HEK293 (cell line): ENCODE results near the gene FREM1.

Experiments
- CTCF ChIA-PET: fragments of 350-600 bp; formaldehyde crosslinking; extraction: SDS; loops from one replicate; lab custom pipeline; 2021; ENCODE audit warnings: antibody characterized with exemption; lab: Yijun Ruan, JAX
- POLR2A ChIA-PET: fragments of 300-600 bp; formaldehyde crosslinking; extraction: SDS; loops from one replicate; lab custom pipeline; 2020; ENCODE audit warnings: antibody characterized with exemption, inconsistent platforms; lab: Yijun Ruan, JAX
- H3K27ac ChIP-seq: fragments of 200-500 bp; sonication (Bioruptor generic); 2 replicates; pipeline ENCODE4 v1.5.1; 2014; ENCODE audit warnings: low read depth, low read length, control low read depth, inconsistent platforms; ENCODE audit errors: extremely low read depth
- H3K36me3 ChIP-seq, 2 experiments: fragments of 200-500 bp in 1 of 2; sonication (Bioruptor generic) in 1 of 2; 1 replicate in 1 of 2; 2 replicates in 1 of 2; pipeline ENCODE4 v1.5.1; 2014 to 2017; ENCODE audit warnings: inconsistent platforms in 2 of 2, low read length in 2 of 2; ENCODE audit not compliant: control insufficient read depth in 2 of 2, insufficient read depth in 1 of 2
- H3K4me1 ChIP-seq: fragments of 200-500 bp; sonication (Bioruptor generic); 2 replicates; pipeline ENCODE4 v1.5.1; 2014; ENCODE audit warnings: mild to moderate bottlenecking, low read length, inconsistent platforms; ENCODE audit not compliant: control insufficient read depth, insufficient read depth
- H3K4me3 ChIP-seq: 2 replicates; pipeline ENCODE4 v1.5.1; 2011; ENCODE audit warnings: low read depth, mild to moderate bottlenecking, control low read depth, low read length, moderate library complexity
- H3K9me3 ChIP-seq: fragments of 200-500 bp; sonication (Bioruptor generic); 2 replicates; pipeline ENCODE4 v1.5.1; 2014; ENCODE audit warnings: low read depth, low read length, inconsistent platforms; ENCODE audit not compliant: control insufficient read depth, insufficient read depth
- EGR2 ChIP-seq: fragments of 450-650 bp; formaldehyde crosslinking; IDR thresholded peaks from 2 replicates; pipeline ENCODE4 v1.5.1; 2016; ENCODE audit warnings: low read depth, missing biosample characterization, missing genetic modification characterization
- FEZF1 ChIP-seq: fragments of 450-650 bp; formaldehyde crosslinking; IDR thresholded peaks from 2 replicates; pipeline ENCODE4 v1.5.1; 2016; ENCODE audit warnings: missing biosample characterization, missing genetic modification characterization
- GLIS1 ChIP-seq: fragments of 450-650 bp; formaldehyde crosslinking; IDR thresholded peaks from 2 replicates; pipeline ENCODE4 v1.5.1; 2016; ENCODE audit warnings: missing biosample characterization, missing genetic modification characterization
- GLIS2 ChIP-seq: fragments of 450-650 bp; formaldehyde crosslinking; IDR thresholded peaks from 2 replicates; pipeline ENCODE4 v1.5.1; 2016; ENCODE audit warnings: missing biosample characterization, missing genetic modification characterization
- IKZF3 ChIP-seq: fragments of 450-650 bp; IDR thresholded peaks from 2 replicates; pipeline ENCODE4 v1.5.0; 2018; ENCODE audit warnings: missing biosample characterization, mild to moderate bottlenecking, missing genetic modification characterization, moderate library complexity
- OSR2 ChIP-seq: fragments of 450-650 bp; formaldehyde crosslinking; IDR thresholded peaks from 2 replicates; pipeline ENCODE4 v1.5.1; 2016; ENCODE audit warnings: missing biosample characterization, missing genetic modification characterization
- OVOL3 ChIP-seq: fragments of 450-650 bp; formaldehyde crosslinking; IDR thresholded peaks from 2 replicates; pipeline ENCODE4 v1.5.1; 2016; ENCODE audit warnings: missing biosample characterization, missing genetic modification characterization
- SCRT1 ChIP-seq: fragments of 450-650 bp; formaldehyde crosslinking; IDR thresholded peaks from 2 replicates; pipeline ENCODE4 v1.5.1; 2016; ENCODE audit warnings: missing biosample characterization, missing genetic modification characterization, borderline replicate concordance
- TRIM28 ChIP-seq: IDR thresholded peaks from 2 replicates; pipeline ENCODE4 v1.6.1; 2011; ENCODE audit warnings: low read length, control low read depth, borderline replicate concordance
- ZBTB20 ChIP-seq: fragments of 450-650 bp; formaldehyde crosslinking; IDR thresholded peaks from 2 replicates; pipeline ENCODE4 v1.5.1; 2016; ENCODE audit warnings: missing biosample characterization, missing genetic modification characterization
- ZBTB7A ChIP-seq: fragments of 450-650 bp; formaldehyde crosslinking; IDR thresholded peaks from 2 replicates; pipeline ENCODE4 v1.5.1; 2016; ENCODE audit warnings: low read depth, missing biosample characterization, missing genetic modification characterization
- ZFHX2 ChIP-seq: fragments of 450-650 bp; formaldehyde crosslinking; conservative IDR thresholded peaks from 2 replicates; pipeline ENCODE4 v1.5.1; 2016; ENCODE audit warnings: missing biosample characterization, missing genetic modification characterization
- ZFP41 ChIP-seq: fragments of 450-650 bp; formaldehyde crosslinking; IDR thresholded peaks from 2 replicates; pipeline ENCODE4 v1.5.1; 2016; ENCODE audit warnings: missing biosample characterization, missing genetic modification characterization, borderline replicate concordance
- ZIC2 ChIP-seq: fragments of 450-650 bp; formaldehyde crosslinking; IDR thresholded peaks from 2 replicates; pipeline ENCODE4 v1.5.1; 2016; ENCODE audit warnings: missing biosample characterization, missing genetic modification characterization
- ZNF132 ChIP-seq: fragments of 450-650 bp; formaldehyde crosslinking; IDR thresholded peaks from 2 replicates; pipeline ENCODE4 v1.5.1; 2017; ENCODE audit warnings: missing biosample characterization, missing genetic modification characterization, borderline replicate concordance
- ZNF133 ChIP-seq: fragments of 450-650 bp; formaldehyde crosslinking; IDR thresholded peaks from 2 replicates; pipeline ENCODE4 v1.5.1; 2016; ENCODE audit warnings: missing biosample characterization, missing genetic modification characterization
- ZNF138 ChIP-seq: fragments of 450-650 bp; formaldehyde crosslinking; IDR thresholded peaks from 2 replicates; pipeline ENCODE4 v1.5.1; 2016; ENCODE audit warnings: missing biosample characterization, missing genetic modification characterization, borderline replicate concordance
- ZNF16 ChIP-seq: fragments of 450-650 bp; formaldehyde crosslinking; IDR thresholded peaks from 2 replicates; pipeline ENCODE4 v1.5.1; 2016; ENCODE audit warnings: low read depth, missing biosample characterization, missing genetic modification characterization
- ZNF221 ChIP-seq: fragments of 450-650 bp; formaldehyde crosslinking; IDR thresholded peaks from 2 replicates; pipeline ENCODE4 v1.5.1; 2017; ENCODE audit warnings: missing biosample characterization, missing genetic modification characterization, borderline replicate concordance
- ZNF335 ChIP-seq: fragments of 450-650 bp; formaldehyde crosslinking; conservative IDR thresholded peaks from 2 replicates; pipeline ENCODE4 v1.5.1; 2016; ENCODE audit warnings: missing biosample characterization, missing genetic modification characterization
- ZNF362 ChIP-seq: fragments of 450-650 bp; formaldehyde crosslinking; IDR thresholded peaks from 2 replicates; pipeline ENCODE4 v1.5.1; 2016; ENCODE audit warnings: missing biosample characterization, missing genetic modification characterization
- ZNF433 ChIP-seq: fragments of 450-650 bp; formaldehyde crosslinking; IDR thresholded peaks from 2 replicates; pipeline ENCODE4 v1.5.1; 2016; ENCODE audit warnings: missing biosample characterization, missing genetic modification characterization, low read depth
- ZNF501 ChIP-seq: fragments of 450-650 bp; formaldehyde crosslinking; IDR thresholded peaks from 2 replicates; pipeline ENCODE4 v1.5.1; 2016; ENCODE audit warnings: missing biosample characterization, missing genetic modification characterization
- ZNF529 ChIP-seq: fragments of 450-650 bp; formaldehyde crosslinking; IDR thresholded peaks from 2 replicates; pipeline ENCODE4 v1.5.1; 2017; ENCODE audit warnings: missing genetic modification characterization, missing biosample characterization; ENCODE audit not compliant: insufficient replicate concordance
- ZNF600 ChIP-seq: fragments of 450-650 bp; formaldehyde crosslinking; IDR thresholded peaks from 2 replicates; pipeline ENCODE4 v1.5.1; 2016; ENCODE audit warnings: missing biosample characterization, missing genetic modification characterization
- ZNF664 ChIP-seq: fragments of 450-650 bp; formaldehyde crosslinking; IDR thresholded peaks from 2 replicates; pipeline ENCODE4 v1.5.1; 2016; ENCODE audit warnings: missing biosample characterization, missing genetic modification characterization
- ZNF747 ChIP-seq: fragments of 450-650 bp; formaldehyde crosslinking; IDR thresholded peaks from 2 replicates; pipeline ENCODE4 v1.5.1; 2016; ENCODE audit warnings: missing biosample characterization, missing genetic modification characterization
- ZSCAN30 ChIP-seq: fragments of 450-650 bp; IDR thresholded peaks from 2 replicates; pipeline ENCODE4 v1.5.1; 2018; ENCODE audit warnings: missing biosample characterization, mild to moderate bottlenecking, missing genetic modification characterization, moderate library complexity
- ZSCAN4 ChIP-seq: fragments of 450-650 bp; formaldehyde crosslinking; IDR thresholded peaks from 2 replicates; pipeline ENCODE4 v1.5.1; 2017; ENCODE audit warnings: missing biosample characterization, missing genetic modification characterization
- ZXDB ChIP-seq: fragments of 450-650 bp; formaldehyde crosslinking; IDR thresholded peaks from 2 replicates; pipeline ENCODE4 v1.5.1; 2016; ENCODE audit warnings: missing biosample characterization, missing genetic modification characterization
- TF ChIP-seq, protein P1 (sequence below): fragments of 450-650 bp; formaldehyde crosslinking; IDR thresholded peaks from 2 replicates; pipeline ENCODE4 v1.5.1; 2016; ENCODE audit warnings: missing biosample characterization, missing genetic modification characterization
- TF ChIP-seq, protein P2 (sequence below): fragments of 450-650 bp; formaldehyde crosslinking; optimal IDR thresholded peaks from 2 replicates; pipeline ENCODE3; 2016; ENCODE audit warnings: missing biosample characterization, mild to moderate bottlenecking, missing genetic modification characterization

The FREM1 gene

GRCh38 chr9:14909961-14910805, at the start of gene FREM1:
Gene FREM1 (minus strand): TSS chr9:14910428. CDS start chr9:14868977, 41,451 bp downstream.
- no peak within 1 kb of the TSS for H3K4me3 ChIP-seq
- H3K27ac ChIP-seq: peak within 1 kb of the TSS; percentile 58
- no peaks in the 10 kb centered on the region for H3K9me3 ChIP-seq
- POLR2A ChIA-PET: no interaction called here
- CTCF ChIA-PET: interaction anchor here (0.6 to 0.7 kb wide), 2 partner anchors 26 to 302 kb away, joined by 3 to 5 read pairs; no protein-coding TSS in a partner anchor
- peaks cover 30% of the 10 kb centered on the region for H3K4me1 ChIP-seq
- no peaks in the 10 kb centered on the region for H3K36me3 ChIP-seq
- TF ChIP-seq ZNF362 (no peak), OSR2 (peak; percentile 75; the same call in 1 of the 2 replicates), ZBTB20 (peak; percentile 91), ZNF16 (tag by site-specific recombination) (no peak), ZSCAN30 (tag by site-specific recombination) (no peak), ZNF501 (tag by site-specific recombination) (no peak), ZNF335 (peak; percentile 58; the same call in 1 of the 2 replicates), ZNF529 (tag by site-specific recombination) (no peak), ZNF138 (tag by site-specific recombination) (no peak), OVOL3 (no peak), GLIS2 (tag by site-specific recombination) (peak; percentile 55; the same call in 1 of the 2 replicates), ZNF747 (tag by site-specific recombination) (no peak), ZNF664 (tag by site-specific recombination) (peak; percentile 50; the same call in 1 of the 2 replicates), ZNF433 (tag by site-specific recombination) (no peak), EGR2 (peak; percentile 58; the same call in 1 of the 2 replicates), ZNF132 (tag by site-specific recombination) (no peak), ZXDB (tag by site-specific recombination) (peak; percentile 52; the same call in 1 of the 2 replicates), ZSCAN4 (peak; percentile 97), ZFHX2 (tag by site-specific recombination) (peak; percentile 87), ZIC2 (tag by site-specific recombination) (0 out of 2 replicates have a peak, but pooled peaks have one; percentile 28), ZBTB7A (tag by site-specific recombination) (no peak), IKZF3 (tag by site-specific recombination) (no peak), ZNF600 (tag by site-specific recombination) (peak; percentile 95), SCRT1 (tag by site-specific recombination) (0 out of 2 replicates have a peak, but pooled peaks have one; percentile 15), ZNF133 (tag by site-specific recombination) (no peak), GLIS1 (tag by site-specific recombination) (peak; percentile 57), TRIM28 (peak; percentile 77; the same call in 1 of the 2 replicates), ZNF221 (no peak), FEZF1 (tag by site-specific recombination) (peak; percentile 88), ZFP41 (tag by site-specific recombination) (no peak)
- TF ChIP-seq, protein P1, sequence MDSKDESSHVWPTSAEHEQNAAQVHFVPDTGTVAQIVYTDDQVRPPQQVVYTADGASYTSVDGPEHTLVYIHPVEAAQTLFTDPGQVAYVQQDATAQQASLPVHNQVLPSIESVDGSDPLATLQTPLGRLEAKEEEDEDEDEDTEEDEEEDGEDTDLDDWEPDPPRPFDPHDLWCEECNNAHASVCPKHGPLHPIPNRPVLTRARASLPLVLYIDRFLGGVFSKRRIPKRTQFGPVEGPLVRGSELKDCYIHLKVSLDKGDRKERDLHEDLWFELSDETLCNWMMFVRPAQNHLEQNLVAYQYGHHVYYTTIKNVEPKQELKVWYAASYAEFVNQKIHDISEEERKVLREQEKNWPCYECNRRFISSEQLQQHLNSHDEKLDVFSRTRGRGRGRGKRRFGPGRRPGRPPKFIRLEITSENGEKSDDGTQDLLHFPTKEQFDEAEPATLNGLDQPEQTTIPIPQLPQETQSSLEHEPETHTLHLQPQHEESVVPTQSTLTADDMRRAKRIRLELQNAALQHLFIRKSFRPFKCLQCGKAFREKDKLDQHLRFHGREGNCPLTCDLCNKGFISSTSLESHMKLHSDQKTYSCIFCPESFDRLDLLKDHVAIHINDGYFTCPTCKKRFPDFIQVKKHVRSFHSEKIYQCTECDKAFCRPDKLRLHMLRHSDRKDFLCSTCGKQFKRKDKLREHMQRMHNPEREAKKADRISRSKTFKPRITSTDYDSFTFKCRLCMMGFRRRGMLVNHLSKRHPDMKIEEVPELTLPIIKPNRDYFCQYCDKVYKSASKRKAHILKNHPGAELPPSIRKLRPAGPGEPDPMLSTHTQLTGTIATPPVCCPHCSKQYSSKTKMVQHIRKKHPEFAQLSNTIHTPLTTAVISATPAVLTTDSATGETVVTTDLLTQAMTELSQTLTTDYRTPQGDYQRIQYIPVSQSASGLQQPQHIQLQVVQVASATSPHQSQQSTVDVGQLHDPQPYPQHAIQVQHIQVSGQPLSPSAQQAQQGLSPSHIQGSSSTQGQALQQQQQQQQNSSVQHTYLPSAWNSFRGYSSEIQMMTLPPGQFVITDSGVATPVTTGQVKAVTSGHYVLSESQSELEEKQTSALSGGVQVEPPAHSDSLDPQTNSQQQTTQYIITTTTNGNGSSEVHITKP (tag by site-specific recombination): peak; percentile 13; the same call in 1 of the 2 replicates
- TF ChIP-seq, protein P2, sequence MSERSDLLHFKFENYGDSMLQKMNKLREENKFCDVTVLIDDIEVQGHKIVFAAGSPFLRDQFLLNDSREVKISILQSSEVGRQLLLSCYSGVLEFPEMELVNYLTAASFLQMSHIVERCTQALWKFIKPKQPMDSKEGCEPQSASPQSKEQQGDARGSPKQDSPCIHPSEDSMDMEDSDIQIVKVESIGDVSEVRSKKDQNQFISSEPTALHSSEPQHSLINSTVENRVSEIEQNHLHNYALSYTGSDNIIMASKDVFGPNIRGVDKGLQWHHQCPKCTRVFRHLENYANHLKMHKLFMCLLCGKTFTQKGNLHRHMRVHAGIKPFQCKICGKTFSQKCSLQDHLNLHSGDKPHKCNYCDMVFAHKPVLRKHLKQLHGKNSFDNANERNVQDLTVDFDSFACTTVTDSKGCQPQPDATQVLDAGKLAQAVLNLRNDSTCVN: peak; percentile 12
